T-helper 2 cell treated with Interferon-gamma antibody and Interleukin-4, amounts not matched to agents 100 ng/mL and 5 ng/mL, for 36 hours (primary cell): ENCODE results near the gene METTL9. TPM values are rescaled to one million over a fixed set of nuclear protein-coding genes. Genes with fewer than 3 reads are reported as not detected.
"Not testable (repeated sequence)": the region's sequence is repeated elsewhere in the genome, so short reads cannot be mapped to it uniquely, and the experiment has no call there.

Experiments used
- intact Hi-C: fragments of 100-400 bp; cut with micrococcal nuclease; formaldehyde crosslinking; loops from one replicate; pipeline ENCODE4 v1.15.1; 2023
- total RNA-seq: library from RNA; stranded (reverse); gene quantifications from 2 replicates; pipeline ENCODE4 v1.2.3, GENCODE V29; 2022

The METTL9 gene
- total RNA-seq: 78.5 and 79.7 TPM in 2 replicates

GRCh38 chr16:21599122-21600030 lies at the start of gene METTL9:
METTL9 (plus strand) TSS chr16:21599577; CDS start chr16:21599734, 157 bp downstream.
- intact Hi-C loops: loop anchor here (1.0 to 10.0 kb wide), 3 partner anchors 46 to 591 kb away; partner anchors contain the start of gene UQCRC2

GRCh38 chr16:21549975-21550374 lies 49.4 kb upstream of the METTL9 start:
- intact Hi-C loops: loop anchor here (10.0 kb wide), 2 partner anchors 45 to 365 kb away; no protein-coding TSS in a partner anchor

DNA sequence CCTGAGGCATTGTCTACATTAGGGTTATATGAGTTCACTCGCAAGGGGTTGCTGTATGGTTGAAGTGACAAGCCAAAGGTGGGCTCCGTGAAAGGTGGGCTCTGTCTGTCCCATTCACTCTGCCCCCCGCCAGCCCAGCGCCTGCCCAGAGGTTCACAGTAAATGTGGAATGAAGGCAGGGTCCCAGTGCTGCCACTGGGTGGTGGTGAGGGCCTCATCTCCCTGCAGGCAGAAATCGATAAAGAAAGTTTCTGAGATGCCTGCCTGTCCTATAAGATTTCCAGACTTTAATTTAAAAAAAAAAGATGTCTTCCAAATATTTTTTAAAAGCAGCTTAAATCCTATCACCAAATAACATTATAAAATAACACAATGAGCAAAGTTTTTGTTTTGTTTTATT lies 48.9 kb upstream of the METTL9 start:
- intact Hi-C loops: loop anchor here (10.0 kb wide), 2 partner anchors 46 to 366 kb away; no protein-coding TSS in a partner anchor

DNA sequence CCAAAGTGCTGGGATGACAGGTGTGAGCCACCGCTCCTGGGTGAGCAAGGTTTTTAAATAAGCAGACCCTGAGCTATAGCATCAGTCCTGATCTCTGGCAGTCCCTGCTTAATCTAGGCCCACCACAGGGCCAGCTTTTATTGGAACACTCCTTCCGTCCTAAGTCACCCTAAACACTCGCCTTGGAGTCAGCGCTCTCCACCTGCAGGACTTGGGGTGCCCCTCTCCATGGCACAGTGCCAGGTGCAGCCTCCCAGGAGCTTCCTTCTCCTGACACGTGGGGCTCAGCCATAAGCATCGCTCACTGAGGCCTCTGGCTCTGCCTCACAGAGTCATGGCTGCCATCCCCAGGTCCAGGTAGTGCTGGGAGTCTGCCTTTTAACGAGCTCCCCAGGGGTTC lies 48.3 kb upstream of the METTL9 start:
- intact Hi-C loops: loop anchor here (10.0 kb wide), 2 partner anchors 46 to 366 kb away; no protein-coding TSS in a partner anchor

- intact Hi-C loops: loop anchor here (10.0 kb wide), 2 partner anchors 47 to 367 kb away; no protein-coding TSS in a partner anchor
These were observed 47.8 kb upstream of the METTL9 start for GRCh38 chr16:21551600-21551999.

- intact Hi-C loops: loop anchor here (10.0 kb wide), 2 partner anchors 49 to 369 kb away; no protein-coding TSS in a partner anchor
These were observed 45.7 kb upstream of the METTL9 start for GRCh38 chr16:21553481-21554296.

- intact Hi-C loops: loop anchor here (10.0 kb wide), 2 partner anchors 50 to 370 kb away; no protein-coding TSS in a partner anchor
These were observed 44.4 kb upstream of the METTL9 start for GRCh38 chr16:21554795-21555585.

GRCh38 chr16:21555621-21556020 lies 43.8 kb upstream of the METTL9 start:
- intact Hi-C loops: loop anchor here (10.0 kb wide), 2 partner anchors 51 to 371 kb away; no protein-coding TSS in a partner anchor

DNA sequence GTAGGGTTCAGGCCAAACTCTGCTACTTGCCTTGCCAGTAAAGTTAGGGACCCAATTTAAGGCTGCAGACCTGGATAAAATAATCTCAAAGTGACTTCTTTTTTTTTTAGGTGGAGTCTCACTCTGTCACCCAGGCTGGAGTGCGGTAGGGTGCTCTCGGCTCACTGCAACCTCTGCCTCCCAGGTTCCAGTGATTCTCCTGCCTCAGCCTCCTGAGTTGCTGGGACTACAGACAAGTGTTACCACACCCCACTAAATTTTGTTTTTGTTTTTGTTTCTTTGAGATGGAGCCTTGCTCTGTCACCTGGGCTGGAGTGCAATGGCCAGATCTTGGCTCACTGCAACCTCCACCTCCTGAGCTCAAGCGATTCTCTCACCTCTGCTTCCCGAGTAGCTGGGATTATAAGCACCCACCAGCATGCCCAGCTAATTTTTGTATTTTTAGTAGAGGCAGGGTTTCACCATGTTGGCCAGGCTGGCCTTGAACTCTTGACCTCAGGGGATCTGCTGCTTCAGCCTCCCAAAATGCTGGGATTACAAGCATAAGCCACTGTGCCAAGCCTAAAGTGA lies 43.3 kb upstream of the METTL9 start:
- intact Hi-C loops: loop anchor here (10.0 kb wide), 2 partner anchors 51 to 371 kb away; no protein-coding TSS in a partner anchor

GRCh38 chr16:21556651-21557241 lies 42.6 kb upstream of the METTL9 start:
- intact Hi-C loops: loop anchor here (10.0 kb wide), 2 partner anchors 52 to 372 kb away; no protein-coding TSS in a partner anchor

DNA sequence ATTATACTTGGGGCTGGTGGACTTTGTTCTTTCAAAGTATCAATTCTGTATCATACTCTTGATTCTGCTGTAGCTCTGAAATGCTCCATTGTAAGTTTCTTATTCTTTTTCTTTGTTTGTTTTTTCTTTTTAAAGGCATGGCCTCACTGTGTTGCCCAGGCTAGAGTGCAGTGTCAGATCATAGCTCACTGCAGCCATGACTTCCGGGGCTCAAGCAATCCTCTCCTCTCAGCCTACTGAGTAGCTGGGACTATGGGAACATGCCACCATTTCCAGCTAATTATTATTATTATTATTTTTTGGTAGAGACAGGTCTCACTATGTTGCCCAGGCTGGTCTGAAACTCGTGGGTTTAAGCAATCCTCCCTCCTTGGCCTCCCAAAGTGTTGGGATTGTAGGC lies 38.9 kb upstream of the METTL9 start:
- intact Hi-C loops: no loop called here

GRCh38 chr16:21563676-21564075 lies 35.7 kb upstream of the METTL9 start:
- intact Hi-C loops: no loop called here

DNA sequence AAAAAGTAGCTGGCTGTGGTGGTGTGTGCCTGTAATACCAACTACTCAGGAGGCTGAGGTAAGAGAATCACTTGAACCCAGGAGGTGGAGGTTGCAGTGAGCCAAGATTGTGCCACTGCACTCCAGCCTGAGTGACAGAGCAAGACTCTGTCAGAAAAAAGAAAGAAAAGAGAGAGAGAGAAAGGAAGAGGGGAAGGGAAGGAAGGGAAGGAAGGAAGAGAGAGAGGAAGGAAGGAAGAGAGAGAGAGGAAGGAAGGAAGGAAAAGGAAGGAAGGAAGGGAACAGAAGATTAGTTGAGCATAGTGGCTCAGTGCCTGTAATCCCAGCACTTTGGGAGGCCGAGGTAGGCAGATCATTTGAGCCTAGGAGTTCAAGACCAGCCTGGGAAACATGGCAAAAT lies 35.0 kb upstream of the METTL9 start:
- intact Hi-C loops: not testable (repeated sequence)

DNA sequence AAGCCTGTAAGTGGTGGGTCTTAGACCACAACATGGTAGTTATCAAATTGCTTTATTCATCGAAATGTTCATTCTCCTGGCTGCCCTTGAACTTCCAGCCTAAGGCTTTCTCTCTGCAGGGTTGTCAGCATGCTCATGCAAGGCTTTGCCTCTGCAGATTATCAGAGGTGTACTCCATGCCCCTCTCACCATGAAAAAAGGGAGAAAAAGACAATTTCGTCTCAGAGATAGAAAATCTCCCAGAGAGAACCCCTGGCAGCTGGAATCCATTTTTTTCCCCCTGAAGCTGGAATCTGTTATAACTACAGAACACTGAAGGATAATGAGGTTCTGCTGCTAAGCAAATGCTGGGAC lies 33.9 kb upstream of the METTL9 start:
- intact Hi-C loops: no loop called here

- intact Hi-C loops: no loop called here
These were observed 33.3 kb upstream of the METTL9 start for GRCh38 chr16:21565861-21566669.

GRCh38 chr16:21566891-21567414 lies 32.4 kb upstream of the METTL9 start:
- intact Hi-C loops: no loop called here

GRCh38 chr16:21567496-21567895 lies 31.9 kb upstream of the METTL9 start:
- intact Hi-C loops: not testable (repeated sequence)

GRCh38 chr16:21568502-21569189 lies 30.7 kb upstream of the METTL9 start:
- intact Hi-C loops: no loop called here
